SU-DHL-6 (cell line): Measurements from ENCODE around the gene FTL.
A peak's percentile ranks its signal among the peaks of the same experiment; 100 is the strongest.

Experiments
- H2AFZ ChIP-seq: fragments of 200-600 bp; sonication (generic); 2 replicates; pipeline ENCODE4 v1.6.1; 2014; ENCODE audit warnings: low read depth, mild to moderate bottlenecking, moderate library complexity, mixed read lengths, antibody characterized with exemption, low read length; ENCODE audit not compliant: severe bottlenecking
- H3F3A ChIP-seq: fragments of 200-600 bp; shearing (Covaris generic); 2 replicates; pipeline ENCODE4 v1.6.0; 2016; ENCODE audit warnings: antibody characterized with exemption, mild to moderate bottlenecking; ENCODE audit not compliant: insufficient read depth
- H3K27ac ChIP-seq: fragments of 200-600 bp; sonication (generic); 2 replicates; pipeline ENCODE4 v1.5.1; 2016; ENCODE audit warnings: low read depth, mild to moderate bottlenecking, low read length, moderate library complexity, mixed read lengths
- H3K27me3 ChIP-seq: fragments of 200-600 bp; sonication (generic), shearing (Covaris generic); 2 replicates; pipeline ENCODE4 v1.6.0; 2014; ENCODE audit warnings: mild to moderate bottlenecking, low read length
- H3K36me3 ChIP-seq: fragments of 200-600 bp; sonication (generic); 2 replicates; pipeline ENCODE4 v1.6.1; 2014; ENCODE audit warnings: mild to moderate bottlenecking, low read length, mixed read lengths
- H3K4me2 ChIP-seq: fragments of 300-600, 200-600 bp; shearing (Covaris generic), sonication (generic); 2 replicates; pipeline ENCODE4 v1.6.0; 2014; ENCODE audit warnings: low read length, low read depth, mild to moderate bottlenecking; ENCODE audit not compliant: poor library complexity, severe bottlenecking
- H3K4me3 ChIP-seq: fragments of 200-600 bp; sonication (generic); 2 replicates; pipeline ENCODE4 v1.5.1; 2014; ENCODE audit warnings: antibody characterized with exemption, low read length, mild to moderate bottlenecking, mixed read lengths; ENCODE audit not compliant: insufficient read depth, poor library complexity, severe bottlenecking
- H3K79me2 ChIP-seq: fragments of 200-600 bp; sonication (generic); 2 replicates; pipeline ENCODE4 v1.6.1; 2014; ENCODE audit warnings: mild to moderate bottlenecking, low read length, moderate library complexity; ENCODE audit not compliant: insufficient read depth
- H3K9ac ChIP-seq: fragments of 200-600 bp; sonication (generic); 2 replicates; pipeline ENCODE4 v1.7.0; 2014; ENCODE audit warnings: mild to moderate bottlenecking, low read length
- H3K9me2 ChIP-seq: fragments of 200-600 bp; sonication (generic); replicated peaks from 2 replicates; pipeline ENCODE4 v1.6.1; 2014; ENCODE audit warnings: low read length; ENCODE audit not compliant: insufficient read depth
- H3K9me3 ChIP-seq: fragments of 200-600 bp; sonication (generic); 2 replicates; pipeline ENCODE4 v1.6.1; 2014; ENCODE audit warnings: low read length, mixed read lengths; ENCODE audit not compliant: insufficient read depth
- H4K20me1 ChIP-seq: fragments of 200-600 bp; sonication (generic); 2 replicates; pipeline ENCODE4 v1.6.1; 2014; ENCODE audit warnings: low read depth, mild to moderate bottlenecking, antibody characterized with exemption, low read length, moderate library complexity, mixed read lengths
- CTCF ChIP-seq: fragments of 200-600 bp; sonication (generic); IDR thresholded peaks from one replicate; pipeline ENCODE4 v1.5.1; 2017; ENCODE audit warnings: antibody characterized with exemption, mild to moderate bottlenecking, low read length, moderate library complexity; ENCODE audit not compliant: insufficient read depth, poor library complexity, severe bottlenecking
- EZH2phosphoT487 ChIP-seq: fragments of 200-600 bp; sonication (generic), shearing (Covaris generic); conservative IDR thresholded peaks from 2 replicates; pipeline ENCODE4 v1.6.1; 2018; ENCODE audit warnings: mild to moderate bottlenecking, antibody characterized with exemption, low read length, moderate library complexity, mixed read lengths

FTL gene

GRCh38 chr19:48965040-48965805 lies at the start of gene FTL:
Gene FTL (plus strand): TSS chr19:48965309. CDS start chr19:48965508, 199 bp downstream.
- peak within 1 kb of the TSS; percentile 15 for H2AFZ ChIP-seq
- no peaks in the 10 kb centered on the region for H3K9me2 ChIP-seq
- H3K9ac ChIP-seq, result peak within 1 kb of the TSS; percentile 73
- no peaks in the 10 kb centered on the region for H3K9me3 ChIP-seq
- H3K36me3 ChIP-seq, result no peaks in the 10 kb centered on the region
- H3K4me2 ChIP-seq, result peak within 1 kb of the TSS; percentile 87
- no peak for TF ChIP-seq CTCF
- no peak for TF ChIP-seq EZH2phosphoT487
- no peaks in the 10 kb centered on the region for H3K27me3 ChIP-seq
- H3K79me2 ChIP-seq, result peaks cover 14% of the 10 kb centered on the region
- peaks cover 46% of the 10 kb centered on the region for H3F3A ChIP-seq
- no peaks in the 10 kb centered on the region for H4K20me1 ChIP-seq
- H3K4me3 ChIP-seq, result peak within 1 kb of the TSS; percentile 72
- H3K27ac ChIP-seq, result peak within 1 kb of the TSS; percentile 91

DNA sequence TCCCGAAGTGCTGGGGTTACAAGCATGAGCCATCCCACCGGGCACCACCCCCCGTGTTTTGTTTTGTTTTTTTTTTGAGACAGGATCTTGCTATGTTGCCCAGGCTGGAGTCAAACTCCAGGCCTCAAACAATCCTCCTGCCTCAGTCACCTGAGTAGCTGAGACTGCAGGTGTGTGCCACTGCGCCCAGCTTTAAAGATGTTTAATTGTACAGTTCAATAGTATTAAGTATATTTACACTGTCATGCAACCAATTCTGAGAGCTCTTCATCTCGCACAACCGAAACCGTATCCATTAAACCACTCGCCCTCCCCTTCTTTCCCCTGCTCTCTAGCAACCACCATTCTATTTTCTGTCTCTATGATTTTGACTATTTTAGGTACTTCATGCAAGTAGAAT lies 49.4 kb upstream of the FTL start:
- TF ChIP-seq CTCF (no peak), EZH2phosphoT487 (no peak)
- Histone ChIP-seq H2AFZ (no peak overlapping the region), H3K9me3 (no peaks in the 10 kb centered on the region), H3K36me3 (0 out of 2 replicates have a peak, but pooled peaks cover 3% of the 10 kb centered on the region), H3K9me2 (no peaks in the 10 kb centered on the region), H3K4me2 (no peak overlapping the region), H3F3A (peaks cover 7% of the 10 kb centered on the region; the same call in 1 of the 2 replicates), H3K79me2 (no peaks in the 10 kb centered on the region), H3K27ac (no peak overlapping the region), H3K9ac (no peak overlapping the region), H4K20me1 (no peaks in the 10 kb centered on the region), H3K4me3 (no peak overlapping the region), H3K27me3 (no peaks in the 10 kb centered on the region)

DNA sequence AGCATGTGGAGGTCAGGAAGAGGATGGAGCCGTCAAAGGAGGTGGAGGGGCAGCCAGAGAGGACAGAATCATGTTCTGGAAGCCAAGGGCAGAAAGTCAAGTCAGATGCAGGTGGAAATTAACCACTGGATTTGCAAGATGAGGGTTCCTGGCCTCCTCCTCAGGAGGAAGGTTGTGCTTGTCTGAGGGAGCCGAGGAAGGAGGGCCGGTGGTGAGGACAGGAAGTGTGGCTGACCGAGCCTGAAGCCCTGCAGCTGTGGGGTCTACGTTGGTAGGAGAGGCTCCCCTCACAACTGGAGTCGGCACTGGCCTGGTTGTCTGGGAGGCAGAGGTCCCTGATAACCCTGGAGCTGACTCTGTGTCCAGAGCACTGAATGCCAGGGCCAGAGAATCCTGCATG lies 47.0 kb upstream of the FTL start:
- Histone ChIP-seq H4K20me1 (no peaks in the 10 kb centered on the region), H3K27ac (peak overlapping the region; percentile 75), H3K9me3 (no peaks in the 10 kb centered on the region), H3F3A (peaks cover 7% of the 10 kb centered on the region; the same call in 1 of the 2 replicates), H3K9ac (peak overlapping the region; percentile 43), H3K79me2 (no peaks in the 10 kb centered on the region), H3K9me2 (no peaks in the 10 kb centered on the region), H3K27me3 (no peaks in the 10 kb centered on the region), H3K4me2 (peak overlapping the region; percentile 41), H3K4me3 (peak overlapping the region; percentile 21), H2AFZ (no peak overlapping the region), H3K36me3 (no peaks in the 10 kb centered on the region)
- TF ChIP-seq CTCF, result no peak
- TF ChIP-seq EZH2phosphoT487, result no peak
